DMS53 treated with DMSO at 0.1 percent for 48 hours (cell line): ENCODE data around the gene SYT2.
"Not testable (repeated sequence)": the region's sequence is repeated elsewhere in the genome, so short reads cannot be mapped to it uniquely, and the experiment has no call there.

Experiments
- DNase-seq: peaks from one replicate; lab custom pipeline; 2025; ENCODE audit not compliant: unreplicated experiment; lab: John Stamatoyannopoulos, UW

Gene SYT2

DNA sequence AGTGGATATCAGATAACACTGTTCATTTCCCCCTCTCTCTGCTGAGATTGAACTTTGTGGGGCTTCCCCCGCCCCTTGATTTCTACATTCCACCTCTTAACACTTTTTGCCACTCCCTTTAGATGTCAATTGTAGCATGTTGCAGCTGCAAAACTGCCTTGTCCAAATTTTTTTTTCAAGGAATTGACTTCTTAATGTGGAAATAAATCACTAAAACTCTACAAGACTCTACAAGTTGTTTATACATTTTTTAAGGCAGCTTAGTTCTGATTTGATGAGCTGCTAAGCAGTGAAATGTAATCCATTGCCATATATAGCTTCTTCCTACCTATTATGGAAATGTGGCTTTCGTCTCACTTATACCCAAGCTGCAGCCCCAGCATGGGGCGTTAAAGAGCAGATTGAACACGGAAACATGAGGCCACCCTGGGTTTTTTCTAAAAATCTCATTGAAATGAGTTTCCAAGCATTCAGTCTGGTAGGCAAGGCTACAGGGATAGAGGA, 132.2 kb downstream of the SYT2 start:
- no peak for DNase-seq

DNA sequence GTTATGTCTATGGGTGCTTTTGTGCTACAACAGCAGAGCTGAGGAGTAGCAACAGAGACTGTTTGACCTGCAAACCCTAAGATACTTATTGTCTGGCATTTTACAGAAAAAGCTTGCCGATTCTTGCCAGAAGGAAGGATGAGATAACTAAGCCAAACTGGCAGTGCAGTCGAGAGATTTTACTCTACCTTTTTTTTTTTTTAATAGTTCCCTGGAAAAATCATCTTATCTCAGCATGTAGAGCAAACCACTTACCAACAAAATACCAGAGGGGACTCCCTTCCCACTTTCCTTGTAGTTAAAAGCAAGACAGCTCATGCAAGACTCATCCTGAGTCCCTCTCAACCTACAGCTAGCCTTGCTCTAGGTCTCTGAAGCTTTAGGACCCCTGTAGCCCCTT, 132.9 kb downstream of the SYT2 start:
- no peak for DNase-seq

DNA sequence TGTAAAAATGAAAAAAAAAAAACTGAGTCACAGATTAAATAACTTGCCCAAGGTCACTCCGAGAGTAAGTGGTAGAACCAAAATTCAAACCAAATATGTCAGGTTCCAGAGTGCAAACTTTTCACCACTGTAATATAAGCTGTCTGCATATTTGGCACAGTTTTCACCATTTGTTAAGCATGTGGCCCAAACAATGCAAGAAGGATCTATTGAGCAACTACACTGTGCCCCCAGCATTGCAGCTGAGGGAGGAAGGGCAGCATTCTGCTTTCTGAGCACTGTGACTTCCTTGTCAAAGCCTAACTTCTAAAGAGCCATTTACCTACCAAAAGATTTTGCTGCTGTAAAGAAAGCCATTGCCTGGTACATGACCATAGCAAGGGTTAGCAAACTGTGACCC, 133.4 kb downstream of the SYT2 start:
- DNase-seq = no peak

DNA sequence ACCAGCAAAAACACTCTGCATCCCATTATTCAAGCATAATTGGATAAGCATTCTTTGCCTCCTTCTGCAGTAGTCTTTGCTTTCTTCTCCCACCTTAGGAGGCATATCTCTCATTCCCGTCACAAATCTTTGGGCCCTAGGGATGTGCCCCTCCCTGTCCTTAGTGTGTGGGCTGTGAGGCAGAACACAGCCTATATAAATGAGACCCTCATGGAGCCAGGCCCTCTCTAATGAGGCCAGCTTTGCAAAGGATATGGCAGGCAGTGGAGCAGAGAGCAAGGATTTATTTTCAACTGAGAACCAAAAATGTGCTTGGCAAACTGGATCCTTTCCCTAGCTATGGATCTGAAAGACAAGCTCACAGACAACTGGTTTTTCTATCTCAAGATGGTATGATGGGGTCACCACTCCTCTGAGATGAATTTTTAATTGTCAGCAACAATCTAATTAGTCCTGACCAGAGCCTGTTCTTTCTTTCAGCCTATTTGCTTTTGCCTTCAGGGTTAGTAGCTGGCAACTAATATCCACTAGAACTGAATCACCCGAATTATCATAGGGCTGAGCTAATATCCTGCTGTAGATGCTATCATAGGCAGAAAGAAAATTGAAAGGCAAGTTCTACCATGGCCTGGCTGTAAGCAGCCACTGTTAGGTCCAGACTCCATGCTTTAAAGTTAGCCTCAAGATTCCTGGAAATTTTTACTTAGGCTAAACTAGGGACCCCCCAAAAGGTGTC, 134.2 kb downstream of the SYT2 start:
- no peak for DNase-seq

DNA sequence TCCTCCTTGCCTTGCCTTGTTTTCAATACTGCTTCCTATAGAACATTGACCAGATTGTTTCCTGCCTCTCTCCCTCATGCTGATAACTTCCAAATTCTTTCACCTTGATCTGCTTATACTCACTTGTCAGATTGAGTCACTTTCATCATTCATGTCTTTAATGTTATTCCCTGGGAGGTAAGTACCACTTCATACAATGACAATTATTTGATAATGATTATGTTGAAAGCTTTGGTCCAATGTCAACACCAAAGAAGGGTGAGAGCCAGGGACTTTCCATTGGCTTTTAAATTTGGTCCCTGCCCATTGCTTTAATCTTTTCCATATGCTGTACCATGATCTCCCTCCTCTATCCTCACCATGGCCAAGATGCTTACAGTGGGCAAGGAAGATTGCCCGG, 137.4 kb downstream of the SYT2 start:
- no peak for DNase-seq

DNA sequence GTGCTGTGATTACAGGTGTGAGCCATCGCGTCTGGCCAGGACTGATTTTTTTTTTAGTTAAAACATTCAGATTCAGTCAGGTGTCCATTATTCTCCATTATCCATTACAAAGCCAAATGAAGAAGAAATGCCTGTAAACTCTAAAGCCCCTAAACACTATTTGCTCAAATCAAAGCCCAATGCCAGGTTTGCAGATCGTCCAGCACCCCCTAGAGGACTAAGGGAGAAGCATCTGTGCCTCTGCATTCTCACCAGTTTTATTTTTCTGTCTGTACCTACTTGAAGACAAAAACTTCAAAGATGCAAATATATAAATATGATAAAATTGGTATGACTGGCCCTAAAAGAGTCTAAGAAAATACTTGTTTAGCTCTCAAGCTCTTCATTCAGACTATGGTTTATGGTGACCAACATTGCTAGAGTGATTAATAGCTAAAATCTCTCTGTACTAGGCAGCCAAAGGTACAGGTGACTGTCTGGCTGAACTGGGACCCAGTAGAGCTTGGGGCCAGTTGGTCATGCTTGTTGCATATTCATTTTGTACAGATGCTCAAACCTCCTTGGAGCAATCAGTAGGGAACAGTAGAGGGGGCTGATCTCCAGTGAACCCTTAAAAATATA, 138.4 kb downstream of the SYT2 start:
- peak; percentile 30 for DNase-seq

DNA sequence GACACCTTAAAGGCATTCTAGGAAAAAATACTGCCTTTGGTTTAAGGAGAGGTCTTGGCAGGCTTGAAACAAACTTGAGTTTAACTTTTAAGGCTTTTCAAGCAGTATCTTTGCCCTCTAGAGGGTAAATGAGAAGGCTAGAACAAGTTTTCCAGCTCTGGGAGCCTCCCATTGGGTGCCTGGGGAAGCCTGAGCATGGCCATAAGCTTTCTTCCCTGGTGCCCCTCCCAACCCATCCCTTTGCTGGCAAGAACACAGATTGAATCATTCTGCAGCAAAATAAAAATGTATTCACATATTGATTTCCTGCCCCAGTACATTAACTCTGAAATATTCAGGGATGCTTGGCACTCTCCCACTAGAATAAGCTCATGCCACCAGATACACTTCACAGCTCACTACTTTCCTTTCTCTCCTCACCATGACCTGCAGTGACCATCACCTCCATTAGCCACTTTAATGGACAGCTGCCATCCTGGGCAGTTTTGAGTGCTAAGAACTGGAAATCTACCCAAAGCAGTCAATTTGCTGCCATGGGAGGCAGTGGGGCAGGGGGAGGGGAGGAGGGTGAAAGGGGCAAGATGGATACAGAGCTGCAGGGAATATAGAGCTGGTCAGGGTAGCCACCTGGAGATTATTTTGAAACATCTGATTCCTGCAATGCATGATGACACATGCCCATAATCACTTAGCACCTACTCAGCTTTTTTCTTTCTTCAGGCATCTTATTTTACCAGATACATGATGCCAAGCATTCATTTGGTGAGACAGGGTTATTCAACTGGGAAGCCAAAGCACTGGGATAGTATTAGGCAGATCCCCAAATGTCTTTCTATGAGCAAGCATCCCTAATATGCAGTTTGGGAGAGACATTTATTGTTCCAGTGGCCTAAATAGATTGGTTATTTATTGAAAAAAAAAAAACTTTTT, 140.6 kb downstream of the SYT2 start:
- no peak for DNase-seq

DNA sequence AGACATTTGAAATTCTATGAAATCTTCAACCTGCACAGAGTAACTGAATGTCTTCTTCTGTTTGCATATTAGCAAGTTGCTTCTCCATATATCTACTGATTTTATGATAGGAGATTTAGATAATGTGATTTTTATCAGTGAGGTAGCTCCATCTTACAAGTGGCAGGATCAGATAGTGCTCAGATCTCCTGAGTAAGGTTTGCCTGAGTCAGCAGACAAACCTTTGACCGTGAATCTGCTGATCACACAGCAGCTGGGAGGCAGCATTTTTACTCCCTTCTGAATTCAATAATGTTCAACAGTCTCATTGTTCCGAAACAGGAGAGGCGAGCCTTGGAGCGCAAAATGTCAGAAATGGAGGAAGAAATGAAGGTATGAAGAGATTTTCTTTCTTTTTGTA, 141.4 kb downstream of the SYT2 start:
- DNase-seq = no peak

DNA sequence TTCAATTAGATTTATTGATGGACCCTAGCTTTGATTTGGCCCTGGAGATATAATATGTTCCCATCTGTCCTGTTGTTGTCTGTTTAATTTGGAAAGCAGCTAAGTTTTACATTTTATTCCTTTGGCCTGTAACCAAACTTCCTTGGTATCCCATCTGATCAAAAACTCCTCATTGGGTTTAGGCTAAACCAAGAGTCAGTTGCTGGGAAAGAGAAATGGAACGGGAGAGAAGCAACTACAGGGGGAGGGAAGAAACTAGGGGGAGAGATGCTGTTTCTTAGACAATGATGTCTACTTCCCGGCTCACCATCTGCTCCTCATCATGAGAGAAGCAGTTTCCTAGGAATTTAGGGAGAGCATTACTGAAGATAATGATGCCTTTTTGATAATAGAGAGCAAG, 141.8 kb downstream of the SYT2 start:
- no peak for DNase-seq

DNA sequence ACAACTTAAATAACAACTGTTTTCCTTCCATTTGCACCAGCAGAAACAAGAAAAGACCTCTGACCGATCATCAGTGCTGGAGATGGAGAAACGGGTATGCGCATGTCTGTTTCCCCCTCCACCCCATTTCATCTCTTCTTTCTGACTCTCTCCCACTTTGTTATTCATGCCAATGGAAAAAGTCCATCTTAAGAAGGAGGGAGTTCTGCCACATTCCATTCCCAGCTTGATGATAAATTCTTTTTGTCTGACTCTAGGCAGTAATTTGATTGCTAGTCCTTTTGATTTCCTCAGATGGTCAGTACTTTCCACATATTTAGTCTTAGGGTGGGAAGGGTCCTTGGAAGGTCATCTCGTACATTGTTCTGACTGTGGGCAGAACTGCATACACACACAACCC, 142.5 kb downstream of the SYT2 start:
- no peak for DNase-seq

DNA sequence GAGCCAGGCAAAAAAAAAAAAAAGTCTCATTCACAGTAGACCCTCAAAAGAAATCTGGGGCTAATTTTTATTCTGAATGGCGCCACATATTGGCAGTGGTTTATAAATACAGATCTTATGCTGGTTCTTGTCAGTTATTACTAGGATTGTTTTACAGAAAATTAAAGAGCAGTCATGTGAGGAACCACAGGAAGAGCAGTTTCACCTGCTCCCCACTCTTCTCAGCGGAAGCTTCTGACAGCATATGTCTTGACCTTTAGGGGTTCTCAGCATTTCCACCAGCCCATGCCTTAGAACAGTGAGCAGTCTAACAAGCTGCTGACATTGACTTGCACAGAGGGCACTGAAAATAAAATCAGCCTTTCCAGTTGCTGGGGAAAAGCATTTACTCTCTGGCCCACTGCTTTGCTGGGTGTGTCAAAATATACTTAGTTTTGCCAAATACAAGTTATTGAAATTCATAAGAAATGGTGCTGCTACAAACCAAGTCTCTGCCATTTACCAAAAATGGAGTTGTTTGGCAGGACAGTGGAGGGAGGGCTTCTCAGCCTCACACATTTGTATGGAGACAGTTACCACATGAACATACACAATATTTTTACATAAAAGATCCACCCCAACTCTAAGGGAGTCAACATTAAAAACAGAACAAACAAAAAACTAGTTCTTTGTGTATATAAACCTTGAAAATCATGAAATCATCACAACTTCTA, 144.2 kb downstream of the SYT2 start:
- no peak for DNase-seq

DNA sequence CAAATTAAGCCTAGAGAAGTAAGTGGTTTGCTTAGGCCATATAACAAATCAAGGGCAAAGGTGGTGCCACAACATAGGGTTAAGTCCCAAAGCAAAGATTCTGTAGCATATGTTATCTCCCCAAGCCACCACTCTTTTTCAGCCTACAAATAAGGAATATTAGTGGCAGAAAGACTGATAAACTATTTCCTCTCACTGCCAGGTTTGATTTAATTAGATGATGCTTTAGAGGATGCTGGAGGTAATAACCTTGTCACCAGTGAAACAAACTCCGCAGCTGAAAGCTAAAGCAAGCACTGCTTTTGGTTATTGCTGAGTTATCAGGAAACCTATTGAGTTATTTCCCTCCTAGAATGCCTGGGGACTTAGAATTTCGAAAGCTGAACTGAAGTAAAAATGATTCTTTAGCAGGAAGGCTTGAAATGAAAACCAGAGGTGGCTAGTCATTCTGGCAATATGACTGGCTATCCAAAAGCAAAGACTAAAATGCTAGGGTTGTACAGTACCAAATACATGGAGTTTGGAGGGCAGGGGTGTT, 145.2 kb downstream of the SYT2 start:
- DNase-seq = no peak

DNA sequence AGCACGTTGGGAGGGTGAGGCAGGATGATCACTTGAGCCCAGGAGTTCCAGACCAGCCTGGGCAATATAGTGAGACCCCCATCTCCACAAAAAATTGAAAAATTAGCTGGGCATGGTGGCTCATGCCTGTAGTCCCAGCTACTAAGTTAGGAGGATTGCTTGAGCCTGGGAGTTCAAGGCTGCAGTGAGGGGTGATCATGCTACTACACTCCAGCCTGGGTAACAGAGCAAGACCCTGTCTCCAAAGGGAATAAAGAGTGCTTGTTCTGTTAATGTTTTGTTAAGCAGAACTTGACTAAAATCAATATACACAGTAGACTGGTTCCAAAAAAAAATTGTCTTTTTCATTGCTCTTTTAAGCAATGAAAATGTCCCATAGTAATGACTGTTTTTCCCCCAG, 146.4 kb downstream of the SYT2 start:
- no peak for DNase-seq

DNA sequence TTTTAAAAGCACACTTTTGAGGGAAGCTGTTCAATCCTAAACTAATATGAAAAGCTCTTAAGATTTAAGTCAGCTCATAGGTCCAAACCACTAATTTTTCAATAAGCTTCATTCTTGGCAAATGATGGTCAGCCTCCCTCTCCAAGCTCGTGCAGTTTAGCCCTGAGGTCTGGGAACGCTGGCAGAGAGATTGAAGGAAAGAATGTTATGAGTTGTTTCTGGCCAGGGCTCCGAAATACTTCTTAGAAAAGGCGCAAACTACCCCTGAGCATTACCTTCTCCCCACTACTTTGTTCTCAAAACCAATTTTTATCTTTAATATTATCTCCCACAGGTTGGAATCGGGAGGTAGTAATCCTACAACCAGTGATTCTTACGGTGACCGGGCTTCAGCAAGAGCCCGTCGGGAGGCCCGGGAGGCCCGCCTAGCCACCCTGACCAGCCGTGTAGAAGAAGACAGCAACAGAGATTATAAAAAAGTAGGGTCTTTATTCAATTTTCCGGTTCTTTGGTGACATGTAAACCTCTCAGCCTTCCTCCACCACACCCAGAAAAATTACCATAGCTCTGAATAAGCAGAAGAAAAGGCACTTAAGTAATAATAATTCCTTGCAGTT, 147.7 kb downstream of the SYT2 start:
- no peak for DNase-seq

DNA sequence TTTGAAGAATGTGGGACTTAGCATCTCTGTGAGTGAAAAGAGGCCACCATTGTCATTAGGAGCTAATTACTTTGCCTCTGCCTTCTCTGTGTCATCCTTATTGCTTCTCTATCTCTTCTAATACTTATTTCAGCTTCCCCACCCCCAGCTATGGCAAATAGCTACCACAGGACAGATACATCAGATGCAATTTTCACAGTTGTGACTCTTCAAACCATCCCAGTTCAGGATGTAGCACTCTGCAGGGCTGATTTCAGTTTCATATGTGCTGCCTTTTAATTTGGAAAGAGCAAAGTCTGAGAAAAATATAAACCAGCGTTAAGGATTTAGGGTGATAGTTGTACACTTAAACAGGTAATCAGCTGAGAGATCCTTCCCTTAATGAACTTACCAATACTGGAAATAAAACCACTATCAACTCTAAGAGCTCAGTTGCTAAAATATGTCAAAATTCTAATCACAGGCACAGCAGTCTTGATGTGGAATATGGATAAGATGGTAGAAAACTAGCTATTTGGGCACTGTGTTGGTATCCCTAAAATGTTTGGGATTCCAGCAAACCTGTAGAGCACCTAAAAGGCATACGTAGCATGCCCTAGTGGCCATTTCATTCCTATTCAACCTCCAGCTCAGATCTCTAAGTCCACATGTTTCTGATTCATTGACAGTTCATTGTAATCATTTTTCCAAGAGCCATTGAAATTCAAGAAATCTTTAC, 148.4 kb downstream of the SYT2 start:
- DNase-seq = no peak

DNA sequence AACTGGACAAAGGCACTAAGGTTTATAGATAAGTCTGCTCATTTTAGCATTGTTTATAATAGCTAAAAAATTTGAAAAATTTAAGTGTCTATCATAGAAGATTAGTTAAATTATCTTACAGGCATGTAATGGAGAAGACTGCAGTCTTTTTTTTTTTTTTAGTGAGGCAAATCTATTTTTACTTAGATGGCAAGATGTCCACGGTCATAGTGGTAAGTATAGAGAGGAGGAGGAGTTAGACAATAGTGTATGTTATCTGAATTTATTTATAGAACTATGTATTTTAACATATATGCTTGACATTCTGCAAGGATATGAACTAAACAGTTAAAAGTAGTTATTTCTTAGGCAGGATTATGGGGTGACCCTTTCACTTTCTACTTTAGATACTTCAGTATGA, 149.0 kb downstream of the SYT2 start:
- no peak for DNase-seq

DNA sequence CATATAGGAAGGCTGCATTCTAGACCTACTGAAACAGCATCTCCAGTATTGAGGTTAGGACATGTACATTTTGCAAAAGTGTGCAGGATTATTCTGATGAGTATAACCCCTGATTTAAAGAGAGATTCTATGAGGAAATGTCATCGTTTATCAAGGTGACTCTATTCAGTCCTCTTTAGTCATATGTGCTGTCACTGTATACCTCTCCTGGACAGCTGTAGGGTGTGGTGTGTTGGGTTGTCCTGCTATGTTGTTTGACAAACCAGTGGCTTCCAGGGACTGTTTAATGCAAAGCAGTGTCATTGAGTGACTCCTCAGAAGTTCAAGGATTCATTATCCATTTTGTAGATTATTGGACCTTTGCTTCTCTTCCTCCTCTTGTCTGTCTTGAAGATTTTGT, 152.6 kb downstream of the SYT2 start:
- DNase-seq = not testable (repeated sequence)

DNA sequence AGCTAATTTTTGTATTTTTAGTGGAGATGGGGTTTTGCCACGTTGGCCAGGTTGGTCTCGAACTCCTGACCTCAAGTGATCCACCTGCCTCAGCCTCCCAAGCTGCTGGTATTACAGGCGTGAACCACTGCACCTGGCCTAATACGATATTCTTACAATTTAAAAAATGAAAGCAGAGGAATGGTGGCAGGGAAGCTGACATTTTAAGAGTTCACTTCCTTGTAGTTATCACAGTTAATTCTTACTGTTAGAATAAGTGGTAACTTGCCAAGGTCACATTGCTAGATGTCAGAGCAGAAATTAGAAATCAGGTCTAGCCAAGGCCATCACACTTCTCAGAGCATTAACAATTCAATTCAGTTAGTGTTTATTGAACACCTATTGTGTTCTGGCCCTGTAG, 154.2 kb downstream of the SYT2 start:
- not testable (repeated sequence) for DNase-seq

DNA sequence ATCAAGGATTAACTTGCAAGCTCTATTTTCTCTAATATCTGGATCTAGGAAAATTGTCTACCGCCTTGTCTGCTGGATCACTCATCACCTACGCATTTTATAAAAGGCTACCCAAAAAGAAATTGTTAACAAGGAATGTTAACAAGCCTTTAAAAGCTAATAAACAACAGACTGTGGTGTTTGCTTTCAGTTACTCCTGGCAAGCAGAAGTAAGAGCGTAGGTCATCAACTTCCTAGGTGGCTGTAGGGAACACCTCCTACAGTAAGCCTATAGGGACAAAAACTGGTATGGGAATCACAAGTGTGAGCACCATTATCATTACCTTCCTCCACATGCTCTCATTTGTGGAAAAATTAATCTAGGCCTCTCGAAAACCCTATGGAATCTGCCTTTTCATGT, 155.6 kb downstream of the SYT2 start:
- DNase-seq = not testable (repeated sequence)

DNA sequence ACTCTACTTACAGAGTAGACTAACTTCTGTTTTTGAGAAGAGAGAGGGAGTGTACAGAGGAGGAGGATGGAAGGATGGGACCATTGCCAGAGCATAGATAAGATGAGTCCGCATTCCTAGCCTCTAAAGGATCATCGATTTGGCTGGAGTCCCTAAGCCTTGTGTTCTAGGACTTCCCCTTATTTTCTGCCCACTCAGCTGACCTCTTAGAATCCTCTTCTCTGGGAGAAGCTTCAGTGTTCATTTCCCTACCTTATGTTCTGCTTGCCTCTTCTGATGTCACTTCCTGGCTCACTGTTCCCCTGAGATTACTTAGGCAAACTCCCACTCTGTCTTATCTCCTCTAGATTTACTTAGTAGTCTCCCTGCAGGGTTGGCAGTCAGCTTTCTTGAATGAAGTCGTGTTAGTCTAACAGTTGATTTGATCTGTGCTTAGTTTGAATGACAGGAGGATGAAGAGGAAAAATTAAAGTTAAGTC, 156.7 kb downstream of the SYT2 start:
- no peak for DNase-seq
